Activated T-cell treated with anti-CD3 and anti-CD28 coated beads for 24 hours (primary cell): Measurements from ENCODE around the gene ATP8A1.
"Not testable (repeated sequence)": the region's sequence is repeated elsewhere in the genome, so short reads cannot be mapped to it uniquely, and the experiment has no call there.

Experiments
- DNase-seq: peaks from one replicate; pipeline ENCODE4 v3.0.0-alpha.2; 2020; ENCODE audit warnings: low read depth

The ATP8A1 gene

GRCh38 chr4:42656944-42657792 is at the start of gene ATP8A1:
ATP8A1 (minus strand) TSS chr4:42657105; CDS start chr4:42656873, 232 bp downstream.
- peak; percentile 87 for DNase-seq

GRCh38 chr4:42706086-42706485 is 49.2 kb upstream of the ATP8A1 start:
- no peak for DNase-seq

- no peak for DNase-seq
Measured at GRCh38 chr4:42703813-42704212, 46.9 kb upstream of the ATP8A1 start.

GRCh38 chr4:42702895-42703294 is 46.0 kb upstream of the ATP8A1 start:
- no peak for DNase-seq

GRCh38 chr4:42701780-42702179 is 44.9 kb upstream of the ATP8A1 start:
- DNase-seq, result not testable (repeated sequence)

GRCh38 chr4:42690537-42690936 is 33.6 kb upstream of the ATP8A1 start:
- no peak for DNase-seq

GRCh38 chr4:42683393-42683792 is 26.5 kb upstream of the ATP8A1 start:
- no peak for DNase-seq

GRCh38 chr4:42678512-42678911 is 21.6 kb upstream of the ATP8A1 start:
- no peak for DNase-seq

- no peak for DNase-seq
Measured at GRCh38 chr4:42676066-42676951, 19.4 kb upstream of the ATP8A1 start.

GRCh38 chr4:42673082-42673425 is 16.1 kb upstream of the ATP8A1 start:
- no peak for DNase-seq

GRCh38 chr4:42672359-42673081 is 15.6 kb upstream of the ATP8A1 start:
- DNase-seq, result no peak

- peak; percentile 18 for DNase-seq
Measured at GRCh38 chr4:42671431-42672194, 14.7 kb upstream of the ATP8A1 start.

GRCh38 chr4:42658261-42658660 is 1.4 kb upstream of the ATP8A1 start:
- no peak for DNase-seq

- no peak for DNase-seq
Measured at GRCh38 chr4:42656679-42656943, 294 bp downstream of the ATP8A1 start.

- no peak for DNase-seq
Measured at GRCh38 chr4:42655921-42656678, 805 bp downstream of the ATP8A1 start.

- DNase-seq, result no peak
Measured at GRCh38 chr4:42655269-42655637, 1.7 kb downstream of the ATP8A1 start.

GRCh38 chr4:42654631-42655268 is 2.2 kb downstream of the ATP8A1 start:
- no peak for DNase-seq

- no peak for DNase-seq
Measured at GRCh38 chr4:42653626-42654560, 3.0 kb downstream of the ATP8A1 start.

- not testable (repeated sequence) for DNase-seq
Measured at GRCh38 chr4:42652529-42653231, 4.2 kb downstream of the ATP8A1 start.
